Measurements from ENCODE around the gene FAM222A.
"Not testable (repeated sequence)": the region's sequence is repeated elsewhere in the genome, so short reads cannot be mapped to it uniquely, and the experiment has no call there.

The FAM222A gene

DNA sequence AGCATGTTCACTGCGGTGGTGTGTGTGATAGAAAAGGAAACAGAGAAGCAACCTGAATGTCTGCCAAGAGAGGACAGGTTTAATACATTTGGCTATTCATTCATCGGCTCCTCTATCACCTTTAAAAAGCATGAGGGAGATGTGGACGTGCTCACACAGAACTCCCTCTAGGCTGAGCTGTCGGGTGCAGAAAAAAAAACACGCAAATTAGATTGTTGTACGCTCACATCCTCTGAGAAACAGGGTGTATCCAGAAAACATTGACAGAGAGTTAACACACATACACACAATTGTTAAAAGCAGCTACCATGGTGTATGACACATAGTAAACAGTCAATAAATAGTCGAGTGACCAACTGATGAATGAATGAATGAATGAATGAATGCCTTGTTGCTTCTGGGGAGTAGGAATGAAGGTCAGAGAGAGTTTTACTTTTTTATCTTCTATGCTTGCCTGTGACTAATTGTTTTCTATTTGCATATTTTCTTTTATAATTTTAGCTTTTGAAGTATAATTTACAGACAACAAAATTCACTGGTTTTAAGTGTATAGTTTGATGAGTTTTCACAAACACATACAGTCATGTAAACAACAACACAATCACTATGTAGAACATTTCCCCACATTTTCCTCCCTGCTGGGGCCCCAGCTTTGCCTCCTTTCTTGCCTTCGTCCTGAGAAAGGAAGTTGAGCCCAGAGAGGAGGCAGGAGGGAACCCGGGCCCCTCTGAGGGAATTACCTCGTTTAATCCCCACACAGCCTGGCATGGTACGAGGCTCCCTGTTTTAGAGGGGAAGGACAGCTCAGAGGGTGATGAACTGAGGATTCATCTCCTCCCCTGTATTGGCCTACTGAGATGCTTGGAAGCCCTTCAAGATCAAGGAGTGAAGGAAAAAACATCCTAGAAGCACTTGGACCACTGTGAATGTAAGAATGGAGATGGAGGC lies 19.7 kb upstream of the FAM222A start:
- no peak for DNase-seq

DNA sequence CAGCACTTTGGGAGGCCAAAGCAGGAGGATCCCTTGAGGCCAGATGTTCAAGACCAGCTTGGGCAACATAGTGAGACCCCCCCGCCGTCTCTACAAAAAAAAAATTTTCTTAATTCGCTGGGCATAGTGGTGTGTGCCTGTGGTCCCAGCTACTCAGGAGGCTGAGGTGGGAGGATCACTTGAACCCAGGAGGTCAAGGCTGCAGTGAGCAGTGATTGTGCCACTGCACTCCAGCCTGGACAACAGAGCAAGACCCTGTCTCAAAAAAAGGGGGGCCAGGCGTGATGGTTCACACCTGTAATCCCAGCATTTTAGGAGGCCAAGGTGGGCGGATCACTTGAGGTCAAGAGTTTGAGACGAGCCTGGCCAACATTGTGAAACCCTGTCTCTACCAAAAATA lies 19.0 kb upstream of the FAM222A start:
- not testable (repeated sequence) for DNase-seq

DNA sequence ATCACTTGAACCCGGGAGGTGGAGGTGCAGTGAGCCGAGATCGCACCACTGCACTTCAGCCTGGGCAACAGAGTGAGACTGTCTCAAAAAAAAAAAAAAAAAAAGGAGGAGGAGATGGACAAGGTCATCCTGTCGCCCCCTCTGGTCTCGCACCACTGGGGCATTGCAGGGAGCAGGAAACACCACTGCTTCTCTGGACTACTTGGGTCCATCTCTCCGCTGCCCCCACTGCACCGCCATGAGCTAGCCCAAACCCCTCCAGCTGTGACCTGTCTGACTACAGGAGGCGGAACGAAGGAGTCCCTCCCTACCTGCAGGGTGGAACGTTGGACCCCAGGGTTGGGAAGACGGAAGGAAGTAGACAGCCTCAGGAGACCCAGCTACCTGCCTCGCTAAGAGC lies 18.2 kb upstream of the FAM222A start:
- DNase-seq = no peak

DNA sequence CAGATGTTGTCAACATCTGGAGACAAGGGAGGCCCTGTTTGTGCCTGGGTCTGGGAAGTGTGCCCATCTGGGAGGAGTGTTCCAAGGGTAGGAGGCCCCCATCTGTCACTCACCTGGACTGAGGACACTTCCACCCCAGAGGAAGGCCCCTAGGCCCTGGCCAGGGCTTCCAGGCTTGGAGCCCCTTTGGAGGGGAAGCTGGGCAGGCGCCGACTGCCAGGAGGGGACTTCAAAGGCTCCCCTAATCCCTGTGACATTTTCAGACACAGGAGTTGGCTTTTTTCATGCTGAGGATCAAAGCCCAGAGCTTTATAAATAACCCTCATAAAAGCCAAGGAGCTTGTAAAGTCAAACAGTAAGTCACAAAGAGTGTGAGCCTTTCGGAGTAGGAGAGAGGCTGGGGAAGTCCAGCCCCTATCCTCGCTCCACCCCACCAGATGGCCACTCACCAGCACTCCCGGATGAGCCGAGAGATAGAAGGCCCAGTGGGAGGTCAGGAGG lies 17.6 kb upstream of the FAM222A start:
- DNase-seq = no peak

DNA sequence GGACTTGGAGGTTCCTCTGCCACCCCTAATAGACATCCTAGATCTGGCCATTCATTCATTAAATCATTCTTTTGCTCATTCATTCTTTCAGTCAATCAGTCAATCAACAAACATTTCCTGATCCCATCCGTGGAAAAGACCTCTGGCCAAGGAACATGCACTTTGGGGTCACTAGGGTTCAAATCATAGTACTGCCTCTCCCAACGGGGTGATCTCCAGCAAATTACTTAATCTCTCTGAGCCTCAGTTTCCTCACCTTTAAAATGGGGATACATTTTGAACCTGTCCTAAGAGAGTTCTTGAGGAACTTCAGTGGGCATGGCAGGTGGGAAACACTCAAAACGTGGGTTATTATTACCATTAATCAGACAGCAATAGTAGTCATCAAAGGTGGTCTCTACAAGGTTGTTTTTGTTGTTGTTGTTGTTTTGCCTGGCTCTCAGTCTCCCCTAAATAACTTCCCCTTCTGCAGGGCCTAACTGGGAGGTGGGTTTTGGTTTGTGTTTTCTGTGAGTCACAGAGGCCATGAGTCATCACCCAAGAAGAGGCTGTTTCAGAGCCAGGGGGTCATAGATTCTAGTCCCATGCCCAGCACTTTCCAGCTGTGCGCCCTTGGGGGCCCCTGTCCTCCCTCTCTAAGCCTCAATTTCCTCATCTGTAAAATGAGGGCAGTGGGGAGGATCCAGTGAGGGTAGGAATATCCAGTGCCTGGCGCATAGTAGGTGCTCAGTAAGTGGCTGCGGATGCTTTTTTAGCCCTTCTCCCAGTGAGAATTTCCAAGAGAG lies 16.9 kb upstream of the FAM222A start:
- DNase-seq = no peak

DNA sequence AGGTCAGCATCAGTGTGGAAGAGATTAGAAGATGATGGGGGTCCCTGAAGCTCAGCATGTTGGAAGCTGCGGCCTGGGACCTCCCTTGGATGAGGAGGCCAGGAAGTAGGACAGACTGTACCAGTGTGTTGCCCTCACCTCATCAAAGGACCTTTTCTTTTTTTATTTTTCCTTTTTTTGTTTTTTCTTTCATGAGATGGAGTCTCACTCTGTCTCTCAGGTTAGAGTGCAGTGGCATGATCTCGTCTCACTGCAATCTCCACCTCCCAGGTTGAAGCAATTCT lies 16.4 kb upstream of the FAM222A start:
- DNase-seq = no peak

DNA sequence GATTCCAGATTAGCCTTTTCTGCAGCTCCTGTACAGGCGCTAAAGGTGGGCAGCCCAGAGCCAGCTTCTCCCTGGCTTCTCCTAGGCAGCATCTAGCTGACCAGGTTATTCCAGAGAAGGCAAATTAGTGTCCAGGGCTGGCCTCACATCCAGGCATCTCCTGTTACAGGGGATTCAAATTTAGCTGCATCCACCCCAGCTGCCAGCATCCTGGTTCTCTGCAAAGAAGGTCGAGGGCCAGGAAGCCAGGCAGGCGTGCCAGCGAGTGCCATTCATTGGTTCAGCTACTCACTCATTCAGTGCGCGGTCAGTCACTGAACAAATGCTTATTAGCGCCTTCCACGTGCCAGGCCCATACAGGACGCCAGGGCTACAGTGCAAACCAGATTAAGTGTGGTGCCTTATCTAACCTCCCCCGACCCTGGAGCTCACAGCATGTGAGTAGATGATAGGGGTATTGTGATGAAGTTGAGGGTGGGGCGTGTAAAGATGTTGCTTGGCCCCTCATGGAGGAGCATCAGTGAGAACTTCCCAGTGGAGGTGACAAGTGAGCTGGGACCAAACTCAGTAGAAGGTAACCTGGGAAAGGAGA lies 15.7 kb upstream of the FAM222A start:
- no peak for DNase-seq

DNA sequence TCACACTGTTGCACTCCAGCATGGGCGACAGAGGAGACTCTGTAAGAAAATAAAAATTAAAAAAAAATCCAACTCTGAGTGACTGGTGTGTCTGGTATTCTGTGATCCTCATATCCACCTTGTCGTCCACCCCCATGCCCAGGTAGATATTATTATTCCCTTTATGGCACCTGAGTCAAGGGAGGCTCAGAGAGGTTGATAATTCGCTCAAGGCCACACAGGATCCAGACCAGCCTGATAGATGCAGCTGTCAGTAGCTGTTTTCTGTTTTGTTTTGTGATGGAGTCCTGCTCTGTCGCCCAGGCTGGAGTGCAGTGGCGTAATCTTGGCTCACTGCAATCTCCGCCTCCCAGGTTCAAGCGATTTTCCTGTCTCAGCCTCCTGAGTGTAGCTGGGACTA lies 14.8 kb upstream of the FAM222A start:
- DNase-seq = no peak

DNA sequence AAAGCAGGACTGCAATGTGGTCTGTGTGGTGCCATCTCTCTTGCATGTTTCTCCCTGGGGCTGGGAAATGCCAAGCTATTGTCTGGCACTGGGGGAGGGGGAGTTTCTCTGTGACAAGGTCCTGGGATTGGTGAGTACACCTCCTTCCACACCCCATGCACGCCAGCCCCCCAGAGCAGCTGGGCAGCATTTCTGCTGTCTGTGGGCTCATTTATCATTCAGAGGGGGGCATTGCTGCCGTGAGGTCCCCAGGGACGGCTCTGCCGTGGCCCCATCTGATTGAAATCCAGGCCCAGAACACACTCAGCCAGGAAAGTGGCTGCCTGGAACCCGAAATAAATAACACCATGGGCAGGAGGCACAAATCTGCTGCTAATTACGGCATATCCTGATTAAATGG lies 12.6 kb upstream of the FAM222A start:
- DNase-seq = no peak

DNA sequence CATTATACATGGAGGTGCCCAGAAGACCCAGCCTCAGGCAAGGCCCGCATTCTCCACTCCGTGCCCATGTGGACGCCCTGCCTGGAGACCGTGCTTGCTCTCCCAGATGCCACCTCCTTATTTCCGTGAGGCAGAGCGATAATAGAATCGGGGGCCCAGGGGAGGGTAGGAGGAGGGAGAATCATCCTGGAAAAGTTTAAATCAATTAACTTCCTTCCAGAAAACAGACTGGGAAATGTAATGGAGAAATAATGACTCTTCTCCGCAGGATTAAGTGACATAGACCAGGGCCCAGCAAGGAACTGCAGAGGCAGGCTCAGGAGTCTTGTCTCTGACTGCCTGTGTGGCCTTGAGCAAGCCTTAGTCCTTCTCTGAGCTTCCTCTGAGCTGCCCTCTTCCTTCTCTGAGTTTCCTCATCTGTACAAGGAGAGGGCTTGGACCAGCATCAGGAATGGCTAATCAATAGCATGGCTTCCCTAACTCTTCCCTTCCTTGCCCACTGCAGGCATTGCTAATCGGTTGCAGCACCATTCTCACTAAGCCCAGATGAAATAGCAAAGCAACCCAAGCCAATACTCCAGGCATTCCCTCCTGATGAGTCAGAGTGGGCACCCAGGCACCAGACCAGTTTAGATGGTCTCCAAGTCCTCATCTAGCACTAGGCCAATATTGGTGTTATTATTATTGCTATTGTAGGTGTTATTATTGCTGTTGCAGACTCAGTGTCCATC lies 11.3 kb upstream of the FAM222A start:
- DNase-seq = no peak

DNA sequence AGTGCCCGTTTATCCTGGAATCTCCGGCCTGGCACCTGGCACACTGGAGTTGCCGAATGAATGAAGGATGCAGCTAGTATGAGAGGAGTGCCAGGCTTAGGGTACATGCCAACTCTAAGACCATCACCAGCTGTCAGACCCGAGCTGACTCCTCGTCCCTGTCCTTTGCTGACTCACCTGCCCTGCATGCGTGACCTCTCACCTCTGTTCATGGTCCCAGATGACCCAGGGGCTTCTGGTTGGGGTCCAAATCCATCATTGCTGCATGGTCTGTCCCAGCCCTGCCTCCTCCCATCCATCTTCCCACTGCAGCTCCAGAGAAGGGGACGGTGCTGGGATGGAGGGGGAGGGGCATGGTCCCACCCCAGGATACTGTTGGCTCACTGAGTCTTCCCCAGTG lies 9.9 kb upstream of the FAM222A start:
- DNase-seq = no peak

DNA sequence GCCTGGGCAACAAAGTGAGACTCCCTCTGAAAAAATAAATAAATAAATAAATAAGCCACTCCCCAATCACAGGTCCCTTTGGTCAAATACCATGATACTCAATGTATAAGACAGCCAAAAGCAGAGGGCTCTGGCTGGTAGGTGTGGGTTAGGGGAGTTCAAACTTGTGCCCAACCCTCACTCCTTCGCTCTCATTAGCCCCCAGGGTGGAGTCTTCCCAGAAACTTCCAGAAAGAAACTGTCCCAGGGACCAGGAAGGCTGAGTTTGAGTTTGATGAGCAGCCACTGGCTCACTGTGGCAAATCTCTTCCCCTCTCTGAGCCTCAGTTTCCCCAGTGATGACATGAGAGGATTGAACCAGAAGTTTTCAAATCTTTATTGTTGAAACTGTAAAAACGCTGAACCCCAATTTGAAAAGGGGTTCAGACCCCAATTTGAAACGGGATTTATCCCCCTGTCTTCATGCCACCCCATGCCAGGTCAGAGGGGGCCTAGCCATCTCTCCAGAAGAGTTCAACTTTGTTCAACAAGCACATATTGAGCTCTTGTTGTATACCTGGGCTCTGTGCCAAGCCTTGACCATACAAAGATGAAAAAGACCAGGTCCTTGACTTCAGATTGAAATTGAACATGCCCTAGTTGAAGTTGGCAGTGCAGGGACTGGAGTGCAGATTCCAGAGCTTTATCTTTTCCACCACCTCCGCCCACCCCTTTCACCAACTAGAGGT lies 9.1 kb upstream of the FAM222A start:
- no peak for DNase-seq

DNA sequence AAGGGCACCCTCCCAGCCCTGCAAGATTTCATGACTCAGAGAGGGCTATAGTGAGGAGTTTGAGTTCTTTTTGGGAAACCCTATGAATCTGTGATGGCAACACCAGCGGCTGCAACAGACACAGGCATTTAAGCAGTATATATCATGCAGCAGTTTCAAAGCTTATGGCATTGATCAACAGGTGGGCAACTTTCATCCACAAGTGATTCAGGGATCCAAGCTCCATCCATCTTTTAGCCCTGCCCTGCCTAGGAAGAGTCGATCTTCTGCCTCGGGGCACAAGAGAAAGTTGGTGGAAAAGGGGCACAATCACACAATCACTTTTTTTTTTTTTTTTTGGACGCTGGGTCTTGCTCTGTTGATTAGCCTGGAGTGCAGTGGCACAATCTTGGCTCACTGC lies 8.3 kb upstream of the FAM222A start:
- no peak for DNase-seq

DNA sequence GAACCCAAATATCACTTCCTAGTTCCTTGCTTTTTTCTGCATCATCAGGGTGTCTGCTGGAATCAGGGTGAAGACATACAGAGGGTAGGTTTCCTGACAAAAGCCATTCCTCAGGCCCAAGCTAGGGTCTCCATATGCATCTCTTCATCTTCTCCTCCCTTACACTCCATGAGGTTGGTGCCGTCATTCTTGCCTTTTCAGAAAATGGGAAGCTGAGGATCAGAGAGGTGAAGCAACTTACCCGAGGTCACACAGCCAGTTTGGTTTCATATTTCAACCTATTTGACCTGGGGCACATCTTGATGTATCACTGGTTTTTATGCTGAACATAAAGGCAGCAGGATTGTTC lies 7.3 kb upstream of the FAM222A start:
- DNase-seq = no peak

DNA sequence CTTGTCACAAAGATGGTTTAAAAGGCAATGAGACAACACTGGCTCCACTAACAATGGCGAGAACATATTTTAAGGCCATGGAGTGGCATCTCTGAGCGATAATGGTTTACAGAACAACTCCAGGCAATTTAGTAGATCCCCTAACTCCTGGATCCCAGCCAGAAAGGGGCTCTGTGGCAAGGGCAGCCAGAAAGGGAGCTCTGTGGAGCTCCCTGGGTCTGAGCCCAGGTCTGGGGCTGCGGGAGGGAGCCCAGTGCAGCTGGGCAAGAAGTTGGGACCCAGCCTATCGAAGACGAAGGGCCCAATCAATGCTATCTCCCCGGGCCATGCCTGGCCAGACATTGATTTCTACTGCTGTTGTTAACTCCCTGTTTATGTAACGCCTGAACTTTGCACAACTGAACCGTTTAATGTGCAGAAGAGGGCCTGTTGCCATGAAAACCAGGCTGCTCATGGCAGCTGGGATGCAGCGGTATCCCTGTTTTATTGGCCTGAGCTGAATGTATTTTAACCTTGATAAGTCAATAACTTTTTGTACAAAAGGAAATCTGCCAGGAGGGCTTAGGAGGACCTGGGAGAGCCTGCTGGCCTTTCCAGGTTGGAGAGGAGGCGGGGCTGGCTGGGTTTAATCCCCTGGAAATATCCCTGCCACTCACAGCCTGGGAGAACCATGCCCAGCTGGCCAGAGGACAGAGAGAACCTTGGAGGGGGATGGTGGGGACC lies 6.7 kb upstream of the FAM222A start:
- DNase-seq = no peak

DNA sequence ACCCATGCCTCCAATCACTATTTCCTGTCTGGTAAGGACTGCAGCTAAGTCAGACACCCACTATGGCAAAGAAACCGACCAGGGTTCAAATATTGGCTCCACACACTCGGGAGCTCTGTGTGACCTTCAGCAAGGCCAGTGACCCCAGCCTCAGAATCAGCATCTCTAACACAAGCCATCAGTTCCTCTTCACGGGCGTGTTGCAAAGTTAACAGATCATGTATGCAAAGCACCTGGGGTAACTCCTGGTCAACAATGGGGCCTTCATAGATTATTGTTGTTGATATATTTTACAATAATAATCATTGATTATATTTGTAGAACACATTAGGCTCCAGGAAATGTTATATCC lies 6.2 kb upstream of the FAM222A start:
- DNase-seq = no peak

DNA sequence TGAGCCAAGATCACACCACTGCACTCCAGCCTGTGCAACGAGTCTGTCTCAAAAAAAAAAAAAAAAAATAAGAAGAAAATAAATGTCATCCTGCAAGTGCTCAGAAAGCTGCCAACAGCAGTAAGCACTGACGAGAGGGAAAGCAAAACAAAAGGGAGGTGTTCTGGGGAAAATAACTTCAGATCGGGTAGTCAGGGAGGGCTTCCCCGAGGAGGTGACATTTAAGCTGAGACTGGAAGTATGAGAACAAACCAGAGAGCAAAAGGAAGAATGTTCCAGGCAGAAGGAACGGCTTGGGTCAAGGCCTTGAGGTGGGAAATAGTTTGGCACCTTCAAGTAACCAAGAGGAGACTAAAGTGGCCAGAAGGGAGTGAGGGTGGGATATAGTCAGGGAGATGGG lies 4.7 kb upstream of the FAM222A start:
- no peak for DNase-seq

DNA sequence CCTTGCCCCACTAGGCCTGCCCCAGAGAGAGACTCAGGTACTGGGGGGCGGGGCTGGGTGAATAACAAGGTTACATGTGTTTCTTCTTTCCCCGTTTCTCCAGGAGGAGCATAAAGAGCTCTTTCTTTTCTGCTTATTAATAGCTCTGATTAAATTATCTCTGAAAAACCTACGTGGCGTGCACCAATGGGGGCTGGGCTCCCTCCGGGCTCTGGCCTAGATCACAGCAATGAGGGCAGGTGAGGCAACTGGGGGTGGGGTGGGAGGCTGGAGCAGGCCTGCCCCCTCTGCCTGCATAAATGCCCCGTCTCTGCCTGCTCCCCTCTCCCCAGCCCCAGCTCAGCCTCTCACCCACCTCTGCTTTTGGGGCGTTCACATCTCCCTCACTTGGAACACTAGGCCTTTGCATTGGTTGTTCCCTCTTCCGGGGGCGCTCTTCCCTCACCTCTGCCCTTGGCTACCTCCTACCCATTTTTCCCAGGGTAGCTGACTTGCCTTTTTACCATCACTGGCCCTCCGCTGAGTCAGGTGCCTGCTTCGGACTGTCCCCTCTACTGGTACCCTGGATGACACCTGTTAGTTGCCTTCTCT lies 4.1 kb upstream of the FAM222A start:
- no peak for DNase-seq

DNA sequence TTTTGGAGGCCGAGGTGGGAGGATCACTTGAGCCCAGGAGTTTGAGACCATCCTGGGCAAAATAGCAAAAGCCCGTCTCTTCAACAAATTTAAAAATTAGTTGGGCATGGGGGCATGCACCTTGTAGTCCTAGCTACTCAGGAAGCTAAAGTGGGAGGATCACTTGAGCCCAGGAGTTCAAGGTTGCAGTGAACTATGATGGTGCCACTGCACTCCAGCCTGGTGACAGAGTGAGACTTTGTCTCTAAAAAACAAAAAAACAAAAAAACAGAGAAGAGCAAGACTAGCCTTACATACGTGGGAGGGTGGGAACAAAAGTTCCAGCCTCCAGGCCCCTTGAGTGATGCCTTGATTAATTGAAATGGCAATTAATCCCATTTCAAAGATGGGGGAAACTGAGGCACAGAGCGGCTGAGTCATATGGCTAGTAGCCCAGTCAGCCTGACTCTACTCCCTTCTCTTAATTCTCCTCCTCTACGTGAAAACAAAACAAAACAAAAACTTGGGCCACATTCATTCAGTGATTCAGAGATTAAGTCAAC lies 3.3 kb upstream of the FAM222A start:
- DNase-seq = no peak

DNA sequence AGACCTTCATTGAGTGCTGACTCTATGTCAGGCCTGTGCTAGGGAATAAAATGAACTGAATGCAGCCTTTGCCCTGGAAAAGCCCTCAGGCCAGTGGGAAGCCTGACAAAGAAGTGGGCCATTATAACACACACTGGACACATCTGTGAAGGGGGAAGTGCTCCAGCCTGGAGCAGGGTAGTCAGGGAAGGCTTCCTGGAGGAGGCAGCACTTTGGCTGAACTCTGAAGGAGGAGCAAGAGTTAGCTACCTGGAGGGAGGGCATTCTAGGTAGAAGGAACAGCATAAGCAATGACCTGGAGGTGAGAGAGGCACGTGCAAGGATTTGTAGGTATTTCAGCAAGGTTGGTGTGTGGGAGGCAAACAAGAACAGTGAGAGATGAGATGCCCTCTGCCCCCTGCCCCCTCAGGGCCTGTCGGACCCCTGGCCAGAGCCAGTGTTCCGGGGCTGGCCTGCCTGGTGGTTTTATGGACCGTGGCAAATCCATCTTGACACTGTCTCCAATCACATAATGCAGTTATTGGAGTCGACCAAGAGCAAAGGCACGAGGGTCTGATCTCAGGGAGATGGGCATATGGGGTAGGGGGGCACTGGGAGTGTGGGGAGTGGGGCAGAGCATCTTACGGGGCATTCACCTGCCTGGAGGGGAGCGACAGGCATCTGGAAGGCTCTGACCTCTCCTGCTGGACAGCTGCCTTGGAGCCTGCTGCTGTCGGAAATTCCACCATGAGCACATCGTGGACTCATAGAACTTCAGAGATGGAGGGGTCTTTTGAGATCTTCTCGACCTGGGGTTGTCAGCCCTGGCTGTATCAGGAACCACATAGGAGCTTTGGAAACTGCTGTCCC lies 2.7 kb upstream of the FAM222A start:
- no peak for DNase-seq

Measured in CD4-positive, alpha-beta T cell treated with Interleukin-17A for 1 hour (primary cell).